H9 (cell line): ENCODE data around the gene OR11H6. TPM values are rescaled to one million over a fixed set of nuclear protein-coding genes. Genes with fewer than 3 reads are reported as not detected.
"Not testable (repeated sequence)": the region's sequence is repeated elsewhere in the genome, so short reads cannot be mapped to it uniquely, and the experiment has no call there.

Source experiments
- DNase-seq: peaks from one replicate; pipeline ENCODE4 v3.0.0-alpha.2; 2017
- H2AFZ ChIP-seq: one replicate; pipeline ENCODE4 v1.6.1; 2013; ENCODE audit warnings: mild to moderate bottlenecking, low read length, control low read depth, moderate library complexity
- H2AK5ac ChIP-seq: 2 replicates; pipeline ENCODE4 v1.6.1; 2013; ENCODE audit warnings: low read length, control low read depth, mixed read lengths; ENCODE audit not compliant: insufficient read length
- H2BK120ac ChIP-seq: one replicate; pipeline ENCODE4 v1.6.1; 2013; ENCODE audit warnings: low read depth, mild to moderate bottlenecking, low read length, control low read depth, inconsistent platforms; ENCODE audit not compliant: poor library complexity, severe bottlenecking
- H2BK12ac ChIP-seq: 2 replicates; pipeline ENCODE4 v1.6.1; 2013; ENCODE audit warnings: low read length, control low read depth, mixed read lengths, low read depth; ENCODE audit not compliant: insufficient read length
- H2BK15ac ChIP-seq: 2 replicates; pipeline ENCODE4 v1.6.1; 2013; ENCODE audit warnings: low read depth, low read length, control low read depth
- H2BK20ac ChIP-seq: one replicate; pipeline ENCODE4 v1.6.1; 2013; ENCODE audit warnings: low read depth, mild to moderate bottlenecking, low read length, control low read depth, inconsistent platforms; ENCODE audit not compliant: poor library complexity, severe bottlenecking
- H2BK5ac ChIP-seq: 2 replicates; pipeline ENCODE4 v1.6.1; 2013; ENCODE audit warnings: low read length, control low read depth, mixed read lengths; ENCODE audit not compliant: insufficient read length
- H3K14ac ChIP-seq: 2 replicates; pipeline ENCODE4 v1.6.1; 2013; ENCODE audit warnings: low read length, control low read depth; ENCODE audit not compliant: insufficient read depth
- H3K18ac ChIP-seq: 2 replicates; pipeline ENCODE4 v1.6.1; 2013; ENCODE audit warnings: low read depth, mild to moderate bottlenecking, mixed read lengths, low read length, control low read depth; ENCODE audit not compliant: insufficient read length
- H3K23ac ChIP-seq: 2 replicates; pipeline ENCODE4 v1.6.1; 2013; ENCODE audit warnings: low read length, control low read depth, mixed read lengths, low read depth; ENCODE audit not compliant: insufficient read length
- H3K23me2 ChIP-seq: 2 replicates; pipeline ENCODE4 v1.6.1; 2013; ENCODE audit warnings: low read depth, mild to moderate bottlenecking, mixed read lengths, low read length, control low read depth; ENCODE audit not compliant: insufficient read length, poor library complexity, severe bottlenecking
- H3K27ac ChIP-seq: 2 replicates; pipeline ENCODE4 v1.5.1; 2013; ENCODE audit warnings: low read length, control low read depth, mixed read lengths, low read depth; ENCODE audit not compliant: insufficient read length
- H3K27me3 ChIP-seq: 2 replicates; pipeline ENCODE4 v1.6.1; 2013; ENCODE audit warnings: low read length, control low read depth, inconsistent platforms; ENCODE audit not compliant: insufficient read depth
- H3K4ac ChIP-seq: 2 replicates; pipeline ENCODE4 v1.6.1; 2013; ENCODE audit warnings: low read depth, mild to moderate bottlenecking, control low read depth, inconsistent platforms, low read length, moderate library complexity
- H3K4me1 ChIP-seq: 2 replicates; pipeline ENCODE4 v1.6.1; 2013; ENCODE audit warnings: low read length, control low read depth, inconsistent platforms; ENCODE audit not compliant: insufficient read depth
- H3K4me2 ChIP-seq: 2 replicates; pipeline ENCODE4 v1.6.1; 2013; ENCODE audit warnings: low read length, control low read depth, mixed read lengths; ENCODE audit not compliant: insufficient read length, insufficient read depth
- H3K56ac ChIP-seq: 2 replicates; pipeline ENCODE4 v1.6.1; 2013; ENCODE audit warnings: low read depth, mild to moderate bottlenecking, mixed read lengths, low read length, control low read depth; ENCODE audit not compliant: insufficient read length
- H3K79me1 ChIP-seq: 2 replicates; pipeline ENCODE4 v1.6.1; 2013; ENCODE audit warnings: low read depth, mild to moderate bottlenecking, moderate library complexity, low read length, control low read depth, inconsistent platforms; ENCODE audit not compliant: insufficient read depth, poor library complexity, severe bottlenecking
- H3K79me2 ChIP-seq: 2 replicates; pipeline ENCODE4 v1.6.1; 2013; ENCODE audit warnings: low read length, control low read depth, inconsistent platforms; ENCODE audit not compliant: insufficient read depth
- H3K9ac ChIP-seq: 2 replicates; pipeline ENCODE4 v1.6.1; 2013; ENCODE audit warnings: low read length, control low read depth, mixed read lengths; ENCODE audit not compliant: insufficient read length; ENCODE audit errors: extremely low read depth
- H3K9me3 ChIP-seq: one replicate; pipeline ENCODE4 v1.6.1; 2013; ENCODE audit warnings: low read depth, low read length, inconsistent platforms; ENCODE audit not compliant: control insufficient read depth
- H3T11ph ChIP-seq: one replicate; pipeline ENCODE4 v1.6.1; 2013; ENCODE audit warnings: mild to moderate bottlenecking, low read length, control low read depth, inconsistent platforms
- H4K20me1 ChIP-seq: one replicate; pipeline ENCODE4 v1.6.1; 2013; ENCODE audit not compliant: control insufficient read depth, insufficient read length, insufficient read depth
- H4K5ac ChIP-seq: 2 replicates; pipeline ENCODE4 v1.6.1; 2013; ENCODE audit warnings: low read depth, mild to moderate bottlenecking, mixed read lengths, low read length, control low read depth; ENCODE audit not compliant: insufficient read length
- H4K8ac ChIP-seq: replicated peaks from 2 replicates; pipeline ENCODE4 v1.6.1; 2013; ENCODE audit warnings: low read length, control low read depth, mixed read lengths, low read depth; ENCODE audit not compliant: insufficient read length
- H4K91ac ChIP-seq: 2 replicates; pipeline ENCODE4 v1.6.1; 2013; ENCODE audit warnings: low read depth, mild to moderate bottlenecking, moderate library complexity, mixed read lengths, low read length, control low read depth; ENCODE audit not compliant: insufficient read length
- H3K27ac Mint-ChIP-seq, 3 experiments: 2 replicates in 2 of 3; 3 replicates in 1 of 3; pipeline ENCODE4 v1.8.0; 2020 to 2021; ENCODE audit warnings: mixed read lengths in 3 of 3, mild to moderate bottlenecking in 1 of 3, moderate library complexity in 1 of 3
- H3K27me3 Mint-ChIP-seq: 2 replicates; pipeline ENCODE4 v1.8.0; 2021; ENCODE audit warnings: low read depth, mild to moderate bottlenecking, moderate library complexity, mixed read lengths
- H3K36me3 Mint-ChIP-seq, 3 experiments: 2 replicates in 2 of 3; 3 replicates in 1 of 3; pipeline ENCODE4 v1.8.0; 2020 to 2021; ENCODE audit warnings: low read depth in 3 of 3, mixed read lengths in 3 of 3; ENCODE audit not compliant: insufficient read depth in 1 of 3
- H3K4me1 Mint-ChIP-seq, 2 experiments: 2 replicates each; pipeline ENCODE4 v1.8.0; 2020; ENCODE audit warnings: mixed read lengths in 2 of 2
- H3K4me3 Mint-ChIP-seq, 2 experiments: 2 replicates in 1 of 2; 3 replicates in 1 of 2; pipeline ENCODE4 v1.8.0; 2020 to 2021; ENCODE audit warnings: mild to moderate bottlenecking in 2 of 2, mixed read lengths in 2 of 2, moderate library complexity in 1 of 2
- H3K9me3 Mint-ChIP-seq, 2 experiments: 2 replicates in 1 of 2; 3 replicates in 1 of 2; pipeline ENCODE4 v1.8.0; 2020; ENCODE audit warnings: mild to moderate bottlenecking in 2 of 2, mixed read lengths in 2 of 2, moderate library complexity in 1 of 2
- CTCF ChIP-seq: fragments of 200-600 bp; sonication (generic); conservative IDR thresholded peaks from 3 replicates; pipeline ENCODE4 v1.8.0; 2021; ENCODE audit warnings: antibody characterized with exemption, mild to moderate bottlenecking
- WGBS: extraction: QIAGEN DNeasy Blood & Tissue Kit; methylation state at CpG from one replicate; pipeline ENCODE4 v1.1.7; 2013; ENCODE audit warnings: missing lambda C conversion rate, low lambda C conversion rate, mixed read lengths; ENCODE audit not compliant: insufficient read length; ENCODE audit errors: extremely low coverage; 5-methylcytosine and 5-hydroxymethylcytosine counted together
- total RNA-seq: library from RNA; stranded (reverse); gene quantifications from 2 replicates; pipeline ENCODE4 v1.2.1, GENCODE V29; 2021

Gene OR11H6
- total RNA-seq, 1 experiment from 2014 or later, result not detected

GRCh38 chr14:20228681-20229080 is 5.2 kb downstream of the OR11H6 start, which contains the start of gene OR11H7:
Gene OR11H7 (plus strand): TSS chr14:20228981.
- H3K27ac Mint-ChIP-seq, result no peak within 1 kb of the TSS
- no peaks in the 10 kb centered on the region for H3K79me2 ChIP-seq
- no peak within 1 kb of the TSS for H3K23ac ChIP-seq
- no peak within 1 kb of the TSS for H2BK120ac ChIP-seq
- peaks cover 0 to 21% (median 7%) of the 10 kb centered on the region in 3 experiments; a peak in 5 of 7 replicates for H3K36me3 Mint-ChIP-seq
- 0 out of 2 replicates have a peak, but pooled peaks cover 2% of the 10 kb centered on the region for H3K27me3 Mint-ChIP-seq
- no peak within 1 kb of the TSS for H2BK20ac ChIP-seq
- no peak within 1 kb of the TSS for H3T11ph ChIP-seq
- no peaks in the 10 kb centered on the region for H3K4me1 ChIP-seq
- no peak within 1 kb of the TSS for H2BK15ac ChIP-seq
- no peak within 1 kb of the TSS for H4K91ac ChIP-seq
- no peak within 1 kb of the TSS for H2AFZ ChIP-seq
- H4K20me1 ChIP-seq, result no peaks in the 10 kb centered on the region
- no peaks in the 10 kb centered on the region for H3K79me1 ChIP-seq
- no peak within 1 kb of the TSS for H3K9ac ChIP-seq
- no peak within 1 kb of the TSS for H2BK5ac ChIP-seq
- no peak within 1 kb of the TSS for H2BK12ac ChIP-seq
- DNase-seq, result no peak
- no peak within 1 kb of the TSS for H3K18ac ChIP-seq
- no peak within 1 kb of the TSS for H3K27ac ChIP-seq
- H3K9me3 ChIP-seq, result peaks cover 56% of the 10 kb centered on the region
- peaks cover 3% of the 10 kb centered on the region; the same call in 1 of the 2 replicates for H3K27me3 ChIP-seq
- H3K9me3 Mint-ChIP-seq, result peaks cover 72 to 79% of the 10 kb centered on the region in 2 experiments
- no peak within 1 kb of the TSS for H3K4me2 ChIP-seq
- H3K23me2 ChIP-seq, result no peaks in the 10 kb centered on the region
- TF ChIP-seq CTCF, result no peak
- H3K4ac ChIP-seq, result no peak within 1 kb of the TSS
- H2AK5ac ChIP-seq, result no peak within 1 kb of the TSS
- H4K8ac ChIP-seq, result no peak within 1 kb of the TSS
- H3K14ac ChIP-seq, result no peak within 1 kb of the TSS
- no peak within 1 kb of the TSS for H3K56ac ChIP-seq
- no peaks in the 10 kb centered on the region for H3K4me1 Mint-ChIP-seq
- H4K5ac ChIP-seq, result no peak within 1 kb of the TSS
- no CpG with 5 or more reads among the region's 1 CpG for WGBS
- H3K4me3 Mint-ChIP-seq, result no peak within 1 kb of the TSS

GRCh38 chr14:20235415-20235814 is 11.9 kb downstream of the OR11H6 start:
- not testable (repeated sequence) for H3K27me3 Mint-ChIP-seq, H3K79me2 ChIP-seq

More at GRCh38 chr14:20235415-20235814, 11.9 kb downstream of the OR11H6 start:
- not testable (repeated sequence) for H2BK5ac ChIP-seq, H3K36me3 Mint-ChIP-seq, H3K4me2 ChIP-seq, H3T11ph ChIP-seq, H3K9ac ChIP-seq, H2BK15ac ChIP-seq, H4K8ac ChIP-seq, H3K56ac ChIP-seq, H3K4me1 Mint-ChIP-seq, H3K27me3 ChIP-seq, H3K27ac ChIP-seq, H2BK12ac ChIP-seq, H3K79me1 ChIP-seq, H4K5ac ChIP-seq, H3K27ac Mint-ChIP-seq, H2BK20ac ChIP-seq, DNase-seq, H3K23me2 ChIP-seq, H4K20me1 ChIP-seq, H3K4ac ChIP-seq, H2AFZ ChIP-seq, H2AK5ac ChIP-seq, H3K4me1 ChIP-seq, H3K4me3 Mint-ChIP-seq, H3K14ac ChIP-seq, H3K18ac ChIP-seq, H3K23ac ChIP-seq, H2BK120ac ChIP-seq, H4K91ac ChIP-seq
- H3K9me3 ChIP-seq, result peaks cover 16% of the 10 kb centered on the region
- peaks cover 38 to 49% of the 10 kb centered on the region in 2 experiments for H3K9me3 Mint-ChIP-seq
- no CpG with 5 or more reads among the region's 4 CpGs for WGBS
